Parathyroid adenoma (tissue), 2 donors: Measurements from ENCODE around the gene KNDC1.

Experiments used
- H2AFZ ChIP-seq: fragments of 300-600 bp; sonication (generic); one replicate; pipeline ENCODE4 v1.7.0; 2017; ENCODE audit warnings: antibody characterized with exemption, mild to moderate bottlenecking
- H3K27ac ChIP-seq: fragments of 300-600 bp; sonication (generic); one replicate; pipeline ENCODE4 v1.7.0; 2017
- H3K27me3 ChIP-seq: fragments of 300-600 bp; sonication (generic); one replicate; pipeline ENCODE4 v1.7.0; 2017; ENCODE audit warnings: low read length; ENCODE audit not compliant: control insufficient read depth, insufficient read depth
- H3K36me3 ChIP-seq: fragments of 300-600 bp; sonication (generic); one replicate; pipeline ENCODE4 v1.7.0; 2017; ENCODE audit warnings: low read length; ENCODE audit not compliant: control insufficient read depth, insufficient read depth
- H3K4me1 ChIP-seq: fragments of 300-600 bp; sonication (generic); one replicate; pipeline ENCODE4 v1.7.0; 2017; ENCODE audit warnings: control low read depth
- H3K4me2 ChIP-seq: fragments of 300-600 bp; sonication (generic); one replicate; pipeline ENCODE4 v1.7.0; 2017; ENCODE audit warnings: low read length
- H3K4me3 ChIP-seq: fragments of 300-600 bp; sonication (generic); one replicate; pipeline ENCODE4 v1.7.0; 2017; ENCODE audit warnings: low read depth, low read length
- H3K79me2 ChIP-seq: fragments of 300-600 bp; sonication (generic); one replicate; pipeline ENCODE4 v1.7.0; 2017; ENCODE audit warnings: control low read depth
- H3K9ac ChIP-seq: fragments of 300-600 bp; sonication (generic); one replicate; pipeline ENCODE4 v1.7.0; 2017; ENCODE audit warnings: mild to moderate bottlenecking
- H3K9me3 ChIP-seq: fragments of 300-600 bp; sonication (generic); one replicate; pipeline ENCODE4 v1.7.0; 2017; ENCODE audit warnings: low read length; ENCODE audit not compliant: control insufficient read depth
- CTCF ChIP-seq: fragments of 300-600 bp; sonication (generic); IDR thresholded peaks from one replicate; pipeline ENCODE4 v1.7.0; 2017; ENCODE audit warnings: antibody characterized with exemption, mild to moderate bottlenecking
- donor health status: primary hyperparathyroidism.

KNDC1 gene

GRCh38 chr10:133162910-133163856 lies 3.2 kb downstream of the KNDC1 start:
- Histone ChIP-seq H3K4me2 (no peak overlapping the region), H3K79me2 (peaks cover 22% of the 10 kb centered on the region), H3K9ac (no peak overlapping the region), H3K27ac (no peak overlapping the region), H3K36me3 (no peaks in the 10 kb centered on the region), H3K4me3 (no peak overlapping the region), H3K9me3 (no peaks in the 10 kb centered on the region), H2AFZ (no peak overlapping the region), H3K27me3 (no peaks in the 10 kb centered on the region), H3K4me1 (peaks cover 6% of the 10 kb centered on the region)
- no peak for TF ChIP-seq CTCF

DNA sequence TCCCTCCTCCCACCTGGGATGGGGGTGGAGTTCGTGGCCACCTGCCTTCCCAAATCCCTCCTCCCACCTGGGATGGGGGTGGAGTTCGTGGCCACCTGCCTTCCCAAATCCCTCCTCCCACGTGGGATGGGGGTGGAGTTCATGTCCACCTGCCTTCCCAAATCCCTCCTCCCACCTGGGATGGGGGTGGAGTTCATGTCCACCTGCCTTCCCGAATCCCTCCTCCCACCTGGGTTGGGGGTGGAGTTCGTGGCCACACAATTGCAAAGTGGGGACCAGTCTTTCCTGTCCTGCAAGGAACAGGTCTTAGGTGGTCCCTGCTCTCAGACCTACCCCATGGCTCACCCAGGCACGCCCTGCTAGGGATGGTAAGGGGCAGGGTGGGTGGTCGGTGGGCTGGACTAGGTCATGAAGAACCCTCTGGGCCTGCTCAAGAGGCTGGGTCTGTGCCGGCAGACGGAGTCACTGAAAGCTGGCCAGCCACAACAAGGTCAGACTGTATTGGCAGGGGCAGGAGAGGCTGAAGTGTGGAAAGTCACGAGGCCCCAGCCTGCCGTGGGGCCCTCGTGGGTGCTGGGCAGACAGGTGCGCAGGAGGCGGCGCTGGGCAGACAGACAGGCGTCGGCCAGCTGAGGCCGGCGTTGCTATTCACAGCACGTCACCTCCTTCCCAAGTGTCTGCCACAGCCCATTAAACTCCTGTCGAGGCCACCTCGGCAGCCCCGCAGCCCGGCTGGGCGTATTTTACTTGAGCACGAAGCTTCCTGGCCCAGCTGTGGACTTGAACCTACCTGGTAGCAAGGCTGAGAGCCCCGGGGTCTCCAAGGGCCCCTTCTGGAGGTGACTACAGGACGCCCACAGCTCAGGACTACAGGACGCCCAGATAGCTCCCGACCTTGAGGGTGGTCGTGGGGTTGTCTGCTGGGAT lies 4.1 kb downstream of the KNDC1 start:
- no peaks in the 10 kb centered on the region for H3K36me3 ChIP-seq
- no peak overlapping the region for H3K9ac ChIP-seq
- no peak for TF ChIP-seq CTCF
- no peaks in the 10 kb centered on the region for H3K27me3 ChIP-seq
- H3K27ac ChIP-seq, result no peak overlapping the region
- no peak overlapping the region for H3K4me3 ChIP-seq
- H2AFZ ChIP-seq, result no peak overlapping the region
- no peak overlapping the region for H3K4me2 ChIP-seq
- H3K79me2 ChIP-seq, result peaks cover 22% of the 10 kb centered on the region
- H3K4me1 ChIP-seq, result peaks cover 5% of the 10 kb centered on the region
- no peaks in the 10 kb centered on the region for H3K9me3 ChIP-seq

DNA sequence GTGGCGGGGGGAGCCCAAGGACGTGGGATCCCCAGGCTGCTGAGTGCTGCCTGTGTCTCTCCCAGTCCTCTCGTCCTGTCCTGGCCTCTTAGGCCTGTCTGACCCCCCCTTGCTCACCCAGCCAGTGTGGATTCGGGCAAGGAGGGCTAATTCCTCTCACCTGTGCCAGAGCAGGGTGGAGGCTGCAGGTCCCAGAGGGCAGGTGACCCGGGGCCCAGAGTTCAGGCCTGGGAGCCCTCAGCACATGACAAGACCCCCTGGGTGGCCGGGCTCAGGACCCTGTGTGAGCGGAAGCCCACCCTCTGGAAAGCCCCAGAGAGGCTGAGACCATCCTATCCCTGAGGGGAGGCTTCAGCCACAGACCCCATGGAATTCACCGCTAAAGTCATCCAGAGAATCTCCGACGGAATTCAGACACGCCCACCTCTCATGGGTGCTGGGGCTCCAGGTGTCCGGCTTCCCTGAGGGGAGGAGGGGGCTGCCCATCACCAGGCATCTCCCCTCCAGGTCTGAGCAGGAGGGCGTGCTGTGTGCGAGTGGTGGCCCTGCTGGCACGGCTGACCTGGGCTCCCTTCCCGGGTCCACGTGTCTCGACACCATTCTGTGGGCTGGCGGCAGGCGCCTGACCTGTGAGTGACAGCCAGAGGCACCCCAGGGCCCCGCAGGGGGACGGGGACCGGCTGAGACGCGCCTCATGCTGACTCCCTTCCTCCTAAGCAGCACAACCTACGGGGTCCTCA lies 5.0 kb downstream of the KNDC1 start:
- Histone ChIP-seq H3K79me2 (peaks cover 22% of the 10 kb centered on the region), H3K9ac (no peak overlapping the region), H3K4me2 (no peak overlapping the region), H3K4me3 (no peak overlapping the region), H3K27me3 (no peaks in the 10 kb centered on the region), H2AFZ (no peak overlapping the region), H3K9me3 (no peaks in the 10 kb centered on the region), H3K4me1 (no peaks in the 10 kb centered on the region), H3K27ac (no peak overlapping the region), H3K36me3 (no peaks in the 10 kb centered on the region)
- TF ChIP-seq CTCF, result no peak

DNA sequence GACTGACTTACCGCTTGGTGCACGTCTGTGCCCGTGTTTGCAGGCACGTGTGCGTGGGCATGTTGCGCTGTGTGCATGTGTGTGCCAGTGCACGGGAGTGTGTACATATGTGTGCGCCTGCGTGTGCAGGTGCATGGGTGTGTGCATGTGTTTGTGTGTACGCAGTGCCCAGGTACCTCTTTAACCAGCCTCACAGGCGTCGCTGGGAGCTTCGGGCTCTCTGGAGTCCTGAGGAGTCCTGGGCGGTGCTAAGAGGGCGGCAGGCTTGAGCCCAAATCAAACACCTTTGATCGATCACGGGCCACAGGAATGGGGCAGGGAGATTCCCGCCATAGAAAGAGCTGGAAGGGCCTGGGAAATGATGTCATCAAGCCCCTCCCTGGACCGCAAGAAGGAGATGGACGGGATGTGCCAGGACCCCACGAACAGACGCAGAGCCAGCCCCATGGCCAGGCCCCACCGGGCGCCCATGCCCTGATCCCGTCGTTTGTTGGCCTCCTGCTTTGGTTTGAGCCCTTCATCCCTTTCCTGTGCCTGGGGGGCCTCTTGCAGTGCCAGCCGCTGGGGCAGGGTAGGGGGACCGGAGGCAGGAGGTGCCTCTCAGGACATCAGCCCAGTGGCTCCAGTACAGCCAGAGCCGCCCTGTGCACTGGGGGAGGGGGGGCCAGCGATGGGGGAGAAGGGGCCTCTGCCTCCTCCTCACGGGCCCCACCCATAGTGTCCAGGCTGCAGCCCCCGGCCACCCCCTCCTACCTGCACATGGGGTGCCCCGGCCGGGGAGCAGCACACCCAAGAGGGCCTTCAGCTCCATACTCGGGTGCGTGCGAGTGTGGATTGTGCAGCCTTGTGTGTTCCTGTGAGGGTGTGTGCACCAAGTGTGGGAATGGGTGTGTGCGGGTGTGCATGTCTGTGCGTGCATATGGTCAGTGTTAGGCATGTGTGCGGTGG lies 5.8 kb downstream of the KNDC1 start:
- TF ChIP-seq CTCF, result no peak
- Histone ChIP-seq H3K27ac (no peak overlapping the region), H3K9me3 (no peaks in the 10 kb centered on the region), H3K36me3 (no peaks in the 10 kb centered on the region), H3K27me3 (no peaks in the 10 kb centered on the region), H3K4me1 (no peaks in the 10 kb centered on the region), H3K4me3 (no peak overlapping the region), H3K9ac (no peak overlapping the region), H2AFZ (no peak overlapping the region), H3K79me2 (peaks cover 22% of the 10 kb centered on the region), H3K4me2 (no peak overlapping the region)
